Stimulated activated CD4-positive, alpha-beta T cell treated with anti-CD3 and anti-CD28 coated beads, Interleukin-1b, Interleukin-23, amount 100 ng/mL, for 1 hour (primary cell): ENCODE data around the gene SUPT3H.
"Not testable (repeated sequence)": the region's sequence is repeated elsewhere in the genome, so short reads cannot be mapped to it uniquely, and the experiment has no call there.

Source experiments
- DNase-seq, 2 donors: peaks; one replicate each; pipeline ENCODE4 v3.0.0-alpha.2; 2020; ENCODE audit warnings: low read depth in 2 of 2

The SUPT3H gene

DNA sequence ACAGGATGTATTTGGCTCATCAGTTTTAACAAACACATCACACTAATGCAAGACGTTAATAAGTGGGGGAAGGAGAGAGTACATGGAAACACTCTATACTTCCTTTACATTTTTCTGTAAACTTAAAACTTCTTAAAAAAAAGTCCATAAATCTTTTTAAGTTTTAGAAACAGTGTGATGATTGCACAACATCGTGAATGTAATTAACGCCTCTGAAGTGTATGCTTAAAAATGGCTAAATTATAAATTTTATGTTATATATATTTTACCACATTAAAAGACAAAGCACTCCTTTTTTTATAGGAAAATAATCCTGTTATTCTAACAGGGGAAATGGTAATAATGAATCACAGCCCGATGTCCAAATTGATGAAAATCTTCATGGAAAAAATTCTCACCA is 193.7 kb downstream of the SUPT3H start:
- no peak for DNase-seq

DNA sequence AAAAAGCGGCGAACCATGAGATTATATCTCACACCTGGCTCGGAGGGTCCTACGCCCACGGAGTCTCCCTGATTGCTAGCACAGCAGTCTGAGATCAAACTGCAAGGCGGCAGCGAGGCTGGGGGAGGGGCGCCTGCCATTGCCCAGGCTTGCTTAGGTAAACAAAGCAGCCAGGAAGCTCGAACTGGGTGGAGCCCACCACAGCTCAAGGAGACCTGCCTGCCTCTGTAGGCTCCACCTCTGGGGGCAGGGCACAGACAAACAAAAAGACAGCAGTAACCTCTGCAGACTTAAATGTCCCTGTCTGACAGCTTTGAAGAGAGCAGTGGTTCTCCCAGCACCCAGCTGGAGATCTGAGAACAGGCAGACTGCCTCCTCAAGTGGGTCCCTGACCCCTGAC is 201.4 kb downstream of the SUPT3H start:
- DNase-seq, result not testable (repeated sequence)

DNA sequence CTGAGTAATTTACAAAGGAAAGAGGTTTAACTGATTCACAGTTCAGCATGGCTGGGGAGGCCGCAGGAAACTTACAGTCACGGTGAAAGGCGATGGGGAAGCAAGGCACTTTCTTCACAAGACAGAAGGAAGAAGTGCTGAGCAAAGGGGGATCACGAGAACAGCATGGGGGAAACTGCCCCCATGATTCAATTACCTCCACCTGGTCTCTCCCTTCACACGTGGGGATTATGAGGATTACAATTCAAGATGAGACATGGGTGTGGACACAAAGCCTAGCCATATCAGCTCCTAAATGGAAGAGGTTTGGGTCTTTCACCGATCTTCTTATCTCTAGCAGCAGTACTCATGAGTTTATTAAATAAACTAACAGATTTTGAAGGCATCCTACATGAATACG is 202.5 kb downstream of the SUPT3H start:
- DNase-seq, result no peak

DNA sequence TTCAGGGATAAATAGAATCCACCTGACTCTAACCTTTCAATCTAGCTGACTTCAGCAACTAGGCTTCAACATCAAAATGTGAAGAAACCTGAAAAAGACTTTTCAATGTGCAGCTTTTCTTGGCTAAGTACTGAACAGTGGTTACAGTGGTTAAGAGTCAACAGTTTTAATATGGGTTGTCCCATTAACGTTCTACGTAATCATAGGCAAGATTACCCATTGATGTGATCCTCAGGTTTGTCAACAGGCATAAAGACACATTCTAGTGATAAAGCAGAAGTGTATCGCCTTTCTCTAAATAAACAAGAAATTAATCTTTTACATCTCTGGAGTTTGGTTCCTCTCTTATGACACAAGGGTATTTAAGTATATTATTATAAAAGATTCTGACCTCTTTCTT is 203.7 kb downstream of the SUPT3H start:
- DNase-seq, result no peak

DNA sequence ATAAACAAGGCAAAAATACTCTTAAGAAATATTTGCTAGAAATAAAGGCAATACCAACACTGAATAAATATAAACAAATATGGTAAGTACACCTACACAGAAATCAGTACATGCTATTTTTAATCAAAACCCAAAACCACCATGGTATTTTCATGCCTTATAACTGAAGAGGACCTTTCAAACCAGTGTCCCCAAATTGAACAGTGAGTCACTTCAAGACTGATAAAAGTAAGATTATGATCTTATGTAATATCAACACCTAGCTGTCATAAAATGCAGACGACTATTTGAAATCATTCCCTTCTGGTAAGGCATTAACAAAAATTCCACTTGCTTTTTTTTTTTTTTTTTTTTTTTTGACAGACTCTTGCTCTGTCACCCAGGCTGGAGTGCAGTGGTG is 206.4 kb downstream of the SUPT3H start:
- no peak for DNase-seq

DNA sequence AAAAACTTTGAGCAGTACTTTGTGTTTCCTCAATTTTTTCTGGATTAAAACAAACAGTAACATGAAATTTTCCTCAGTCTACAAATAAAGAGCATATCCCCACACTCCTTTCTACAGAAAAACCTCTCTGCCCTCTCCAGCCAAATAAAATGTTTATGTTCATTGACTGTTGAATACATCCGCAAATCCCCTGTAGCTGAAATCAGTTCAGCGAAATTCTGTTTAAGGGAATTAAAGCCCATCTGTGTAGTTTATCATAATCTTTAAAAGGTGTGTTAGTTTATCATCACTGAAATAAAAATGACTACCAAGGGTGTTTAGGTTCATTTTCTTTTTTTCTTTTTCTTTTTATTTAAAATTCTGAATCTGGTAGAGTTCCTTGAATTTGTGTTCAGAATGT is 207.4 kb downstream of the SUPT3H start:
- no peak for DNase-seq

DNA sequence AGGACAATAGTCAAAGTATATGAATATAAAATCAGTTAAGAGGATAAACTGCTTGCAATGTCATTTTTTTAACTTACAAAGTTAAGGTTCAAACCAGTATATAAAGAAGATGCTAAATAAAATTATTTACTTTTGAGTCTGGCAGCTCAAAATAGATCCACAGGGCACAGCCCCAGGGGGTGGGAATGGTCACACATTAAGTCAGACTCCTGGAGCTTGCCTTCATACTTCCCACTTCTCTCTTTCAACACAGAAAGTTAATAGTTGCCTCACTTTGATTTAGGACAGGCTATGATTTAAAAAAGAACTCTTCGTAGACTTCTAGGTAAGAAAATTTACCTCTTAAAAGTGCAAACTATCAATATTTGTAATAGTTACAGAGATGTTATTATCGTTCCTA is 207.9 kb downstream of the SUPT3H start:
- DNase-seq, result no peak

DNA sequence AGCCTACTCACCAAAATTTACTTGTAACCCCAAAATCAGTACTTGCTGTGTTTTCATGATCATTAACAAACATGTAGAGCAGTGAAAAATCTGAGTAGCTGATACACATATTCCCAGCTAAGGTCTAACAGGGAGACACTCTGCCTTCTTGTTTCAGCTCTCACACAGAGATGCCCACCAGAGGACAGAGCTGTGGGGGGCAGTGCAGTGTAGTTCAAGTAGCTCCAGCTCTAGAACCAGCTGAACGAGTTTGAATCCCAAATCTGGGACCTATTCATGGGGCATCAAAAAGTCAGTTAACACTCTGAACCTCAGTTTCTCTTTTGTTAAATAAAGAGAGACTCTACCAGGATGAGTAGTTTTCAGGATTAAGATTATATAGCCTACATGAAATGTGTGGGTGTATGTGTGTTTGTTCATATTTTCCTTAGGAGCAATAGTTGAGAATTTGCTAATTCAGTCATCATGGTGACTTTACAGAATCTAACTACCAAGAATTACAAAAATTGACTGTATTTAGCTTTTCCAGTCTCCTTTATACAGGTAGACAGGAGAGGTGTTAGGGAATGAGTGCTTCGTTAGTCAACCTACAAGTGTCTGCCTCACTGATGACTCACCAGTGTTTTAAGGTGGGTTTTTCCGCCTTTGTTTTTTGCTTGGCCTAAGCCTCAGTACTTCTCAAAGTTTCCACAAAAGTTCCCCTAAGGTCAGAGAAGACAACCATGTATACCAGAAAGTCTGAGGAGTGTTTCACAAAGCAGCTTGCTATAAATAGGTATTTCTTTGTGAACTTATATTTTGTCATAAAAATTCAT is 213.6 kb downstream of the SUPT3H start:
- DNase-seq, result no peak

DNA sequence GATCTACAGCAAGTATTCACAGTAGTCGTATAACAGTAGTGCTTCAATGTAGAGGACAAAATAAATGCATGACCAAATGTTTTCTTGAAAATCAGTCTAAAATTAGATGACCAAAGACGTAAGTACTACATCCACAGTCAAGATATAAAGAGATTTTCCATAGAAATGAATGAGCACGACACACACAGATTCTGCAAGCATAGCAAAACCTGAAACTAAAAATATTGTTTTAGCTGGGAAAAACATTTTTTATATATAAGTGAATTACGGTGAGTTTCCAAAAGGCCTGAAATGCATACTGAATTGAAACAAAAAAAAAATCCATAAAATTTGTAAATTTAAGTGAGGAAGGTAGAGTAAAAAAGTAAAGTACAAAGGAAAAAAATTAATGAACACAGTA is 217.4 kb downstream of the SUPT3H start:
- DNase-seq, result no peak

DNA sequence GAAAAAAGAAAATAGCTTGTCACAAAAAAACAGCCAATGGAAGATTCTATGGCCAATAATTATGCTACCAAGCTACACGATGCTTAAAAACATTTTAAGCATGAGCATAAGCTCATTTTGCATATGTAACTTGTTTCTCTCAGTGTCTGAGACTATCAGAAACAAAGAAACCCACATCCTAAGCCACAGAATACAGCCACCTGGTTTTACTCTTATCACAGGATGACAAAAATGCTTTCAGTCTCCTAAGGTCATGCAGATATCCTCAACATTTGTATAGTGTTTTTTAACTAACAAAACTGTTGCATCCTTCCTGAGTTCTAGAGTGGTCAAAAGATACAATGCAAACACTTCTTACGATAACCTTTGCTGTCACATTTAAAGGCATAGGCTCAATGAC is 221.7 kb downstream of the SUPT3H start:
- DNase-seq, result no peak

DNA sequence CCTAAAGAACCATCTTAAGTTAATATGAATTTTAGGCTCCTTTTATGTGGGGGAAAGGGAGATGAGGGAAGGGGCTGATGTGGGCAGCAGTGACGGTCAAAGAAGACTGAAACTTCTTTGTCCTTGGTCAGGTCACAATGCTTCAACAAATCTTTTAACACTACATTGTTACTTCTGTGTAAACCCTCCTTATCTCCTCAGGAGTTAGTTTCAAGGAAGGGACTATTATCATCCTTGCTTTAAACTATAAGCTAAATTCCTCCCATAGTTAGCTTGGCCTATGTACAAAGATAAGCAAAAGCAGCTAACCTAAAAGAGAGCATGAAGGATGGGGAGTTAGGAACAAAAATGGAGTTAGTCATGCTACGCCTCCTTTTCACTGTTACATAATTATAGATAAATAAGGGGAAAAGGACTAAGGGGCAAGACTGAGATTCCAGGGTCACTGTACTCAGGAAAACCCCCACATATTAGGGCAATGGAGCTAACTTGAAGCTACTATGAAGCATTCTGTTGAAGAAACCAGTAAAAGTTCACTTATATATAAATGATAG is 222.3 kb downstream of the SUPT3H start:
- no peak for DNase-seq

DNA sequence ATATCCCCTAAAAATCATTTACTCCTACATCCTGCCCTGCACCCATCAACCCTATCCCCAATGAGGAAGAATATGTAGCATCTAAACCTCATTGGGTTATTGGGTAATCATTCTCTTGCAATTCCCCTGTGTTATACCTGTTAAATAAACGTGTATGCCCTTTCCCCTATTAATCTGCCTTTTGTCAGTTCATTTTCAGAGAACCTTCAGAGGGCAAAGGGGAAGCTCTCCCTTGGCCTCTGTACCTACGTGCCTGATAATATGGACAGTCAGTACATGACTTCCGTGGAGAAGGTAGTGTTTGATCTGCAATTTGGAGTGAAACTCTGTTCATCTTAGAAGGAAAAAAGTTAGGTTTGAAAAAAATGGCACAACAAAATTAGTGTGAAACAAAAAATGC is 223.1 kb downstream of the SUPT3H start:
- no peak for DNase-seq

DNA sequence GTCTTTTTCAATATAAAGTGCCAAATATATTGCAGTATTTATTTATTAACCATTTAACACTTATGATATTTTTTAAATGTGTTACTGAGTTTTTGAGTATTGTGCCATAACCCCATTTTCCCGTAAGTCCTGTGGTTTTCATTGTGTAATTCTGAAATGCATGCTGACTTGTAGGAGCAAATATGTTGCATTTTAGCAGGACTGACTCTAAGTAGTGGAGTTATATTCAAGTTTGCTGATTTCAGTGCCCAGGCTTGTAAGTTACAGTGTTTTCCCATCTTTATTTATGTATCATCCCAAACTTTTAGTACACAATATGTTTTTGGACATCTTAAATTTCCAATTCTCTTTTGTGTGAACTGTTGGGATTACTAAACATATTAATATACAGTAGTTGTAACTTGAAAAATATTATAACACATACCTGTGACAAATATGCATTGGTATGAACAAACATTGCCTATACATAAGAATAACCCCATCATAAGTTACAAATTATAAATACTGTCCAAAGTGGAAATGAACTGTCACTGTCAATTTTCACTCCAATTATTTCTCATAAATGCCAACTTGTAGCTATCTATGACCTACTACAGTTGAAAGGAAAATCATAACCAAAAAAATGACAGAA is 228.9 kb downstream of the SUPT3H start:
- no peak for DNase-seq

DNA sequence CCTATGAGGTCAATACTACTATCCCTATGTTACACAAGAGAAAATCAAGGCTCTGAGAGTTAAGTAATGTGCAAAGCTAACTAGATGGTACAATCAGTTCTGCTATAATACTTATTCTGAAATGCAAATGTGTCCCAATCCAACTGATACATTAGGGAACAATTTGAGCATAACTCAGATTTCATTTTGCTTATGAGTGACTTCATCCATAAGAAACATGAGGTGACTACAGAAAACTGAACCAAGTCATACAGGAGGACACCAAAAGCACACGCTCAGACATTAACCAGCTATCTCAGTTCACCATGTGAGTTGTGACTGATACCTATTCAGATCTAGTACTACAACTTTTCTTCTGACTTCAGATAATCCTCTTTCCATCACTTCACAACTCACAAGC is 229.5 kb downstream of the SUPT3H start:
- DNase-seq, result no peak

DNA sequence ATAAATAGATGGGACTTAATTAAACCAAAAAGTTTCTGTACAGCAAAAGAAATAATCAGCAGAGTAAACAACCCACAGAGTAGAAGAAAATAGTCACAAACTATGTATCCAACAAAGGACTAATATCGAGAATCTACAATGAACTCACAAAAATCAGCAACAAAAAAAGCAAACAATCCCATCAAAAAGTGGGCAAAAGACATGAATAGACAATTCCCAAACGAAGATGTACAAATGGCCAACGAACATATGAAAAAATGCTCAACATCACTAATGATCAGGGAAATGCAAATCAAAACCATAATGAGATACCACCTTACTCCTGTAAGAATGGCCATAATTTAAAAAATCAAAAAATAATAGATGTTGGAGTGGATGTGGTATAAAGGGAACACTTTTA is 232.1 kb downstream of the SUPT3H start:
- not testable (repeated sequence) for DNase-seq

DNA sequence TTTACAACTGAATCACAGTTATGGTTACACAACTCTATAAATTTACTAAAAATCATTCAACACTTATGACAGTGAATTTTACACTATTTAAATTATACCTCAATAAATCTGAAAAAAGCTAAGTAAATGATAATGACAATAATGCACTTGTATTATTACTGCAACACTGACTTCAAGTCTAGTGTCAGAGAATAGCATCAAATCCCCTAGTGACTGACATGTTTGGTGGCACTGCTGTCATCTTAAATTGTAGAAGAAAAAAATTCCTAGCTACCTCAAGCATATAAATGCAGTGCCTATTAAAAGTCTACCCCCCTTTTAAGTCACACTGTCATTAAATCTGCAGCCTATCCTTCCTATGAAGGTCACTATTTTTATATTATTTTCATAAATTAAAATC is 239.0 kb downstream of the SUPT3H start:
- DNase-seq, result no peak

DNA sequence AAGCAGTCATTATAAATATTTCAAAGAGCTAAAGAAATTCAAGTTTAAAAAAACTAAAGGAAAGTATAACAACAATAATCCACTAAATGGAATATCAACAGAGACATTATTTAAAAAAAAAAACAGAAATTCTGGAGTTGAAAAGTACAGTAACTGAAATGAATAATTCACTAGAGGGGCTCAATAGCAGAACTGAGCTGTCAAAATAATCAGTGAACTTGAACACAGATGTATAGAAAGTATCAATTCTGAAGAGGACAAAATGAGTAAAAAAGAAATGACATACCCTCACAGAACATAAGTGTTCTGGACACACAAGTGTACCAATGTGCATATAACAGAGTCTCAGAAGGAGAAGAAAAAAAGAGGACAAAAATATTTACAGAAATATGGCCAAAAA is 241.2 kb downstream of the SUPT3H start:
- DNase-seq, result no peak

DNA sequence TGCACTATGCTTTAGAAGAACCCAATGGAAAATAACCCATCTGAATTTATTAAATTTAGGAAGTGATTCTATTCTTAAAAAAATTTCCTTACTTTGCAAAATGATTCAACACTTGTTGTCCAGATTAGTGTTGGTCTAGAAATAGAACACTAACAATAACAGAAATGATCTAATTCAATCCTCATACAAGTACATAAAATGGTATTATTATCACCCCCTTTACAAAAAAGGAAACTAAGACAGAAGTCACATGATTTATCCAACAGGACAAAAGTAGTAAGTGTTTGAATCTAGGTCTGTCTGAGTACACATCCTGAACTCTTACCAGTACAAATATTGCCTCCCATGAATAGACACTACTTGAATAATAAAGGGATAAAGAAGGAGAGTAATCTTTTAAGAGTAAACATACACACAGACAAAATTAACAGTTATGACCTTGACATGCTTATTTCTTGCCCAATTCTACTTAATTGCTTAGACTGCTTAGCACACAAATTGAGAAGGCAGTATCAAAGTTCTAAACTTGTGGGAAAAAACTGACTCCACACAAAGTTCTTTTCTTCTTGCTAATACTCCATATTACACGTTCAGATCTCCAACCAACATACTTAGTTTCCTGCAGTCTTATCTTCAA is 245.0 kb downstream of the SUPT3H start:
- DNase-seq, result no peak

DNA sequence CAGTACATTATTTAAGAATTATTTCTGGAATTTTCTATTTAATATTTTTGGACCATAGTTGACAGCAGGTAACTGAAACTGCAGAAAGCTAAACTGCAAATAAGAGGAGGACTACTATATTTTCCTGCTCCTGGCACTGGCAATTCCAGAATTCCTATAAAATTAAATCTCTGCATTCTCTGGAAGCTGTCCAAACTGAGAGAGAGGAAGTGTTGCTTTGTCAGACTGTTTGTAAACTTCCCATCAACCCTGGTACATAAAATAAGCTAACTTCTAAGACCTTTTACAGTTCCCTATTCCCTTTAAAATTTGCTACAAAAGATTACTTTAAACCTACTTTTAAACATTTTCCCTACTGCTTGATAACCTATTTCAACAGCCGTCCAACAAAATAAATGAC is 245.7 kb downstream of the SUPT3H start:
- no peak for DNase-seq

DNA sequence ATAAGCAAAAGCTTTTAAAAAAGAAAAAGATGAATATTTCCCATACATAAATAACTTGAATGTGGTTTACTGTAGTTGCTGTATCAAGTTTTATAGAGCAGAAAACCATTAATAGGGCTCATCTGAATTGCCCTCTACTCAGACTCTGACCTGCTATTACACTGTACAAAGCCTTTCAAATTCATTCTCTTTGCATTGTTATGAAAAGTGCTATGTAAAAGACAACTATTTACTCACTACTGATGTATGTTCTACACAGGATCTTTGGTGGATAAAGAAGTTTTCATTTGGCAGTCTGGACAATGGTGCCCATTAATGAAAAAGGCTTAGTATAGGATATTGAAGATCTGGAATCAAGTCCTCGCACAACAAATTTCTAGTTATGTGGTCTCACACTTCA is 248.7 kb downstream of the SUPT3H start:
- DNase-seq, result no peak

DNA sequence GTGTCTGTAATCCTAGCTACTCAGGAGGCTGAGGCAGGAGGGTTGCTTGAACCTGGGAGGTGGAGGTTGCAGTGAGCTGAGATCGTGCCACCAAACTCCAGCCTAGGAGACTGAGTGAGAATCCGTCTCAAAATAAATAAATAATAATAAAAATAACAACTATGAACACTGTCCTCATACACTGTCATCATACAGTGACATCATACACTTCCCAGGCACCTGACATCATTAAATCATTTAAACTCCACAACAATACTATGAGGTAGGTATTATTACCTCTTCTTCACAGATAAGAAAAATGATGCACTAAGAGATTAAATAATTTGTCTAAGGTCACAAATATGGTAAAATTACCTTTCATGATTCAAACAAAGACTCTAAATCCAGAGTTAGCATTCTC is 250.5 kb downstream of the SUPT3H start:
- DNase-seq, result no peak

DNA sequence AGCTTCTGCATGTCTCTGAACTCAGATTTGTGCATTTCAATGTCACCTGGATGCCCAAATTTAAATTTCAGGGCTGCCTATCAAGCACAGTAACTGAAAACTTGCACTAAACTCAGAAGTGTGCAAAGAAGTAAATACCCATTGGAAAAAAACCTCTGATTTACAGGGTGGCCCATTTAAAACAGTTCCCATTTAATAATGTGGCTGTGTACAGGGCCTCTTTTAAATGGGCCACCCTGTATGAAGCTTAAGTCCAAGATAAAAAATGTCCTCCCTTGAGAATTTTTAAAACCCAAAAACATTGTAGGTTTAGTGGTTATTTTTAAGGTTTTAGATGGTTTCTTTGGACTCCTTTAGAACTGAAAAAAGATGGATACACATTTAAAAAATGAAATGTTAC is 251.7 kb downstream of the SUPT3H start:
- no peak for DNase-seq

DNA sequence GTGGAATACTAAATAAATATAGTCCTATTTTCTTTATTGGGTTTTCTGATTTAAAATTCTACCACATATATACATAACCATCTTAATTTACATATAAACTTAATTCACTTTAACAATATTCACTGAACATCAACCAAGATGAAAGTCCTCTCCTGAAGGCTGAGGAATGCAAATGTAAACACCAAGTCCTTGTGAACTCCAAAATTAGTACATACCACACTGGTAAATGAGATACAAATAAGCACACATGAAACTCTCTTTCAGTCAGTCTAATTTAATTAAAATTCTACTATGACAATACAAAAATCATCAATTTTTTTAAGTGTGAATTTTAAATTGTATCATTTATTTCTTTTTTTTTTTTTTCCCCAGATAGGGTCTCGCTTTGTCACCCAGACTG is 254.7 kb downstream of the SUPT3H start:
- DNase-seq, result no peak
